ENCODE data around the gene IL25.
"Not testable (repeated sequence)": the region's sequence is repeated elsewhere in the genome, so short reads cannot be mapped to it uniquely, and the experiment has no call there.

Gene IL25

GRCh38 chr14:23372509-23372908 is at the start of gene IL25:
Gene IL25 (plus strand): TSS chr14:23372809.
- no peak for DNase-seq (ENCODE audit: low read depth in 3 of 3)

- DNase-seq (ENCODE audit: low read depth in 3 of 3): no peak
Measured at GRCh38 chr14:23323838-23324454, 48.7 kb upstream of the IL25 start.

- no peak for DNase-seq (ENCODE audit: low read depth in 3 of 3)
Measured at GRCh38 chr14:23324455-23324846, 48.2 kb upstream of the IL25 start.

- DNase-seq (ENCODE audit: low read depth in 3 of 3): no peak
Measured at GRCh38 chr14:23324993-23325392, 47.6 kb upstream of the IL25 start.

- DNase-seq (ENCODE audit: low read depth in 3 of 3): not testable (repeated sequence)
Measured at GRCh38 chr14:23325746-23326145, 46.9 kb upstream of the IL25 start.

- no peak for DNase-seq (ENCODE audit: low read depth in 3 of 3)
Measured at GRCh38 chr14:23326491-23327332, 45.9 kb upstream of the IL25 start.

- peak in 2 of 3 experiments; percentile 38 to 52 for DNase-seq (ENCODE audit: low read depth in 3 of 3)
Measured at GRCh38 chr14:23327947-23328744, 44.5 kb upstream of the IL25 start.

- no peak for DNase-seq (ENCODE audit: low read depth in 3 of 3)
Measured at GRCh38 chr14:23335623-23336022, 37.0 kb upstream of the IL25 start.

- no peak for DNase-seq (ENCODE audit: low read depth in 3 of 3)
Measured at GRCh38 chr14:23339506-23340268, 32.9 kb upstream of the IL25 start.

GRCh38 chr14:23344481-23344880 is 28.1 kb upstream of the IL25 start:
- no peak for DNase-seq (ENCODE audit: low read depth in 3 of 3)

- no peak for DNase-seq (ENCODE audit: low read depth in 3 of 3)
Measured at GRCh38 chr14:23345987-23346692, 26.5 kb upstream of the IL25 start.

- no peak for DNase-seq (ENCODE audit: low read depth in 3 of 3)
Measured at GRCh38 chr14:23346693-23347405, 25.8 kb upstream of the IL25 start.

GRCh38 chr14:23347406-23348296 is 25.0 kb upstream of the IL25 start:
- no peak for DNase-seq (ENCODE audit: low read depth in 3 of 3)

- no peak for DNase-seq (ENCODE audit: low read depth in 3 of 3)
Measured at GRCh38 chr14:23348297-23348655, 24.3 kb upstream of the IL25 start.

GRCh38 chr14:23349156-23349845 is 23.3 kb upstream of the IL25 start:
- no peak for DNase-seq (ENCODE audit: low read depth in 3 of 3)

- no peak for DNase-seq (ENCODE audit: low read depth in 3 of 3)
Measured at GRCh38 chr14:23351681-23352505, 20.7 kb upstream of the IL25 start.

- DNase-seq (ENCODE audit: low read depth in 3 of 3): peak; percentile 16 to 26 (median 20)
Measured at GRCh38 chr14:23352506-23353432, 19.8 kb upstream of the IL25 start, which contains the start of gene SLC22A17. Gene SLC22A17 (minus strand): TSS chr14:23352887.

Measured in stimulated activated CD4-positive, alpha-beta T cell treated with anti-CD3 and anti-CD28 coated beads, TNF-alpha, amount 100 ng/mL, for 4 hours (primary cell).